IMR-90 (cell line): ENCODE results near the gene CAMTA1. TPM values are rescaled to one million over a fixed set of nuclear protein-coding genes. Genes with fewer than 3 reads are reported as not detected.

ENCODE experiments used
- ATAC-seq: fragments of 200-7000 bp; cut with Tn5 transposase; 2 replicates; pipeline ENCODE4 v1.9.1; 2020; ENCODE audit warnings: low read depth, mild to moderate bottlenecking, moderate library complexity
- BruUV-seq: library from RNA; stranded (reverse); fragments of 400-500 nt; replicated peaks from 2 replicates; lab custom pipeline; 2021; lab: Mats Ljungman, UMichigan
- CTCF ChIA-PET: fragments of 300-600 bp; formaldehyde crosslinking; extraction: SDS; loops from one replicate; lab custom pipeline; 2021; ENCODE audit warnings: antibody characterized with exemption; lab: Yijun Ruan, JAX
- POLR2A ChIA-PET: fragments of 300-600 bp; sonication (Branson Sonifier 250); formaldehyde crosslinking; loops from one replicate; lab custom pipeline; 2022; ENCODE audit warnings: antibody characterized with exemption; ENCODE audit not compliant: unreplicated experiment; lab: Charles Lee
- DNase-seq: peaks from one replicate; pipeline ENCODE4 v3.0.0; 2013
- H2AFZ ChIP-seq: replicated peaks from 2 replicates; pipeline ENCODE3; 2013; ENCODE audit warnings: low read length, mild to moderate bottlenecking; ENCODE audit not compliant: poor library complexity
- H2AK5ac ChIP-seq: 2 replicates; pipeline ENCODE4 v1.6.1; 2013; ENCODE audit warnings: low read depth, low read length, inconsistent platforms
- H2AK9ac ChIP-seq: replicated peaks from 2 replicates; pipeline ENCODE3; 2013; ENCODE audit warnings: mild to moderate bottlenecking, low read depth, low read length, moderate library complexity; ENCODE audit not compliant: poor library complexity
- H2BK120ac ChIP-seq: 2 replicates; pipeline ENCODE4 v1.6.1; 2013; ENCODE audit warnings: low read depth, low read length, inconsistent platforms
- H2BK15ac ChIP-seq: 3 replicates; pipeline ENCODE4 v1.6.1; 2013; ENCODE audit warnings: low read depth, low read length, inconsistent platforms
- H2BK20ac ChIP-seq: 2 replicates; pipeline ENCODE4 v1.6.1; 2013; ENCODE audit warnings: low read depth, mild to moderate bottlenecking, inconsistent platforms, low read length, moderate library complexity
- H2BK5ac ChIP-seq: 2 replicates; pipeline ENCODE4 v1.6.1; 2013; ENCODE audit warnings: mild to moderate bottlenecking, low read depth, low read length, inconsistent platforms; ENCODE audit not compliant: poor library complexity, severe bottlenecking
- H3K14ac ChIP-seq: replicated peaks from 2 replicates; pipeline ENCODE4 v1.6.1; 2013; ENCODE audit warnings: low read depth, low read length, inconsistent platforms
- H3K18ac ChIP-seq: 2 replicates; pipeline ENCODE4 v1.6.1; 2013; ENCODE audit warnings: low read depth, low read length, control low read depth
- H3K23ac ChIP-seq: 2 replicates; pipeline ENCODE4 v1.6.1; 2013; ENCODE audit warnings: low read depth, low read length, inconsistent platforms
- H3K27ac ChIP-seq: 2 replicates; pipeline ENCODE4 v1.5.1; 2013; ENCODE audit warnings: mild to moderate bottlenecking, control low read depth, low read length; ENCODE audit not compliant: insufficient read depth
- H3K27me3 ChIP-seq: 2 replicates; pipeline ENCODE4 v1.6.1; 2013; ENCODE audit warnings: low read length; ENCODE audit not compliant: control insufficient read depth, insufficient read depth
- H3K36me3 ChIP-seq: 2 replicates; pipeline ENCODE4 v1.6.1; 2013; ENCODE audit warnings: low read length, mixed read lengths; ENCODE audit not compliant: control insufficient read depth, insufficient read depth
- H3K4ac ChIP-seq: 2 replicates; pipeline ENCODE4 v1.6.1; 2013; ENCODE audit warnings: low read depth, low read length, inconsistent platforms
- H3K4me1 ChIP-seq: 2 replicates; pipeline ENCODE4 v1.6.1; 2013; ENCODE audit warnings: low read length, mixed read lengths; ENCODE audit not compliant: control insufficient read depth, insufficient read depth
- H3K4me2 ChIP-seq: 2 replicates; pipeline ENCODE4 v1.6.1; 2013; ENCODE audit warnings: low read depth, mild to moderate bottlenecking, control low read depth, low read length, moderate library complexity
- H3K4me3 ChIP-seq: 2 replicates; pipeline ENCODE4 v1.5.1; 2013; ENCODE audit warnings: low read depth, mild to moderate bottlenecking, control low read depth, low read length, moderate library complexity; ENCODE audit not compliant: insufficient read depth
- H3K56ac ChIP-seq: 2 replicates; pipeline ENCODE4 v1.6.1; 2013; ENCODE audit warnings: low read length, inconsistent platforms; ENCODE audit not compliant: insufficient read depth; ENCODE audit errors: extremely low read depth
- H3K79me1 ChIP-seq, 2 experiments: 2 replicates each; pipeline ENCODE4 v1.6.1; 2013; ENCODE audit warnings: low read length in 2 of 2, inconsistent platforms in 1 of 2, low read depth in 1 of 2
- H3K9ac ChIP-seq: 2 replicates; pipeline ENCODE4 v1.6.1; 2013; ENCODE audit warnings: low read depth, low read length, control low read depth
- H3K9me1 ChIP-seq: 2 replicates; pipeline ENCODE4 v1.6.1; 2013; ENCODE audit warnings: low read length, inconsistent platforms; ENCODE audit not compliant: insufficient read depth
- H3K9me3 ChIP-seq: 2 replicates; pipeline ENCODE4 v1.6.1; 2013; ENCODE audit warnings: low read length; ENCODE audit not compliant: control insufficient read depth, insufficient read depth
- H4K20me1 ChIP-seq: 2 replicates; pipeline ENCODE4 v1.6.1; 2013; ENCODE audit warnings: low read length, inconsistent platforms; ENCODE audit not compliant: insufficient read depth
- H4K5ac ChIP-seq: 2 replicates; pipeline ENCODE4 v1.6.1; 2013; ENCODE audit warnings: mild to moderate bottlenecking, low read depth, low read length, control low read depth
- H4K8ac ChIP-seq, 2 experiments: 2 replicates each; pipeline ENCODE4 v1.6.1; 2013; ENCODE audit warnings: low read depth in 2 of 2, low read length in 2 of 2, control low read depth in 1 of 2, inconsistent platforms in 1 of 2
- H4K91ac ChIP-seq: 2 replicates; pipeline ENCODE4 v1.6.1; 2013; ENCODE audit warnings: low read depth, low read length, inconsistent platforms; ENCODE audit not compliant: insufficient read depth
- WGBS, 2 experiments: methylation state at CpG; one replicate each; pipeline versions ENCODE4 v1.1.5 to v1.1.7; 2013; ENCODE audit warnings: missing lambda C conversion rate in 2 of 2; ENCODE audit not compliant: insufficient read length in 1 of 2; ENCODE audit errors: extremely low coverage in 2 of 2; 5-methylcytosine and 5-hydroxymethylcytosine counted together
- dilution Hi-C: fragments of 300-500 bp; cut with HindIII; formaldehyde crosslinking; loops from one replicate; pipeline ENCODE4 v1.14.3; 2018; ENCODE audit warnings: low sequenced_read_pairs; ENCODE audit not compliant: unreplicated experiment
- in situ Hi-C: fragments of 300-500 bp; cut with MboI; formaldehyde crosslinking; loops from 3 replicates; pipeline ENCODE4 v1.14.3; 2019; ENCODE audit warnings: low sequenced_read_pairs, inconsistent platforms, mixed read lengths
- intact Hi-C: fragments of 100-400 bp; cut with micrococcal nuclease; formaldehyde crosslinking; loops from 2 replicates; pipeline ENCODE4 v1.10.0; 2022
- polyA plus RNA-seq, 3 experiments: library from polyadenylated mRNA; depleted of rRNA; stranded (reverse); fragments of >200 nt; gene quantifications; 2 replicates each; pipeline ENCODE4 v1.2.3, GENCODE V29; 2012; ENCODE audit warnings: low replicate concordance in 1 of 3
- total RNA-seq: library from RNA; depleted of rRNA; stranded (reverse); fragments of >200 nt; gene quantifications from 2 replicates; pipeline ENCODE4 v1.2.3, GENCODE V29; 2012
- TF ChIP-seq, protein P1 (sequence below): fragments of 150-350 bp; IDR thresholded peaks from 2 replicates; pipeline ENCODE4 v1.6.1; 2017; ENCODE audit warnings: mild to moderate bottlenecking, antibody characterized with exemption, low read length, low read depth

The CAMTA1 gene
- total and polyA plus RNA-seq, 2 of the 4 experiments (the other 2 are of a cell fraction) = 35.5 to 74.3 TPM

DNA sequence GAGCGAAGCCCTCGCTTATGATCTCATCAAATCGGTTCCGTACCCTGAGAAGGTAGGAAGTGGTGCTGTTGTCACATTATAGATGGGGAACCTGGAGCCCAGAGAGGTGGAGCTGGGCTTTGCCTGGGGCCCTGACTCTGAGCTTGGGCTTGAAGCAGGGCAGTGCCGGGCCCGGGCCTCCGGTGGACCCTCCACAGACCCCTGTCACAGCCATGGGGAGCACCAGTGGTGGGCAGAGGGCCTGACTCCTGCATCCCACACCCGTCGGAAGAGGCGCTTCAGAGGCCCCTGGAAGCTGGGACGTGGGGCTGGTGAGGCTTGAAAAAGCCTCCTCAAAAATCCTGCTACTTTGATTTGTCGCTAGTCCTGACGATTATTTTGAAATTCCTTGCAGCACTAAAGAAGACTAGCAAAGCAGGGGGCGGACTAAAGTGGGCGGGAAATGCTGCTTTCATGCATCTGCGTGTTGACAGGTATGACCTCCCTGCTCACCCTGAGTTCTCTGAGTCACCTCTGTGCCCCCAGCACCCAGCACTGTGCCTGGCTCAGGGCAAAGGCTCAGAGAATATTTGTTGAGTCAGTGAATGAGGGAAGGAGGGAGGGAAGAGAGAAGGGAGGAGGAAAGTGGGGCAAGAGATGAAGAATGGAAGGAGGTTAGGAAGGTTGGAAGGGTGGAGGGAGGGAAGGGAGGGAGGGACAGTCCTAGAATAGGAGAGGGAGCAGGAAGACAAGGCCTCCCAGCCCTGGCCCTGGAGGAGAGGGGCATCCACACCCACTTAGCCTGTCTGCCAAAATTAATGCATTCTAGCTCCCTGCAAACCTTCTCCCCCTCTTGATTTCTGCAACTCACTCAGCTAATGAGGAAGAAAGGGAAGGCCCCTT, 723.0 kb downstream of the CAMTA1 start:
- no peak overlapping the region for H3K23ac ChIP-seq
- H3K4me3 ChIP-seq = no peak overlapping the region
- H4K8ac ChIP-seq = no peak overlapping the region
- no peak overlapping the region for H3K18ac ChIP-seq
- 0 out of 2 replicates have a peak overlapping the region, but pooled peaks have one; percentile 29 for H3K14ac ChIP-seq
- peaks cover 5% of the 10 kb centered on the region; the same call in 1 of the 2 replicates for H3K4me1 ChIP-seq
- no peaks in the 10 kb centered on the region for H3K27me3 ChIP-seq
- no peak overlapping the region for H2BK20ac ChIP-seq
- no peaks in the 10 kb centered on the region for H3K36me3 ChIP-seq
- POLR2A ChIA-PET = no interaction called here
- H3K4ac ChIP-seq = no peak overlapping the region
- H2BK15ac ChIP-seq = no peak overlapping the region
- no peak overlapping the region for H3K9ac ChIP-seq
- H3K9me1 ChIP-seq = no peaks in the 10 kb centered on the region
- H2AK5ac ChIP-seq = no peak overlapping the region; the same call in 1 of the 2 replicates
- H4K5ac ChIP-seq = no peak overlapping the region
- dilution Hi-C loops = no loop called here
- ATAC-seq (no peak; the same call in 1 of the 2 replicates), DNase-seq (no peak)
- H2BK5ac ChIP-seq = no peak overlapping the region
- no peak overlapping the region for H3K4me2 ChIP-seq
- peak overlapping the region; percentile 53 for H2AK9ac ChIP-seq
- no TSS peak for BruUV-seq
- TF ChIP-seq, protein P1, sequence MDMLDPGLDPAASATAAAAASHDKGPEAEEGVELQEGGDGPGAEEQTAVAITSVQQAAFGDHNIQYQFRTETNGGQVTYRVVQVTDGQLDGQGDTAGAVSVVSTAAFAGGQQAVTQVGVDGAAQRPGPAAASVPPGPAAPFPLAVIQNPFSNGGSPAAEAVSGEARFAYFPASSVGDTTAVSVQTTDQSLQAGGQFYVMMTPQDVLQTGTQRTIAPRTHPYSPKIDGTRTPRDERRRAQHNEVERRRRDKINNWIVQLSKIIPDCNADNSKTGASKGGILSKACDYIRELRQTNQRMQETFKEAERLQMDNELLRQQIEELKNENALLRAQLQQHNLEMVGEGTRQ = no peak
- peak overlapping the region; percentile 33 for H2AFZ ChIP-seq
- CTCF ChIA-PET = no interaction called here
- in situ Hi-C loops = no loop called here
- no peaks in the 10 kb centered on the region for H3K9me3 ChIP-seq
- no peaks in the 10 kb centered on the region for H3K79me1 ChIP-seq
- no peak overlapping the region for H3K56ac ChIP-seq
- no peak overlapping the region for H2BK120ac ChIP-seq
- no peaks in the 10 kb centered on the region for H4K20me1 ChIP-seq
- no peak overlapping the region for H4K91ac ChIP-seq
- intact Hi-C loops = no loop called here
- 68% methylated on average over 5 of the region's 16 CpGs; no CpG with 5 or more reads in 1 of the 2 experiments for WGBS, 2 experiments
- H3K27ac ChIP-seq = no peak overlapping the region
